CD4-positive, CD25-positive, alpha-beta regulatory T cell (primary cell): ENCODE measurements around the gene KCNJ18. TPM values are rescaled to one million over a fixed set of nuclear protein-coding genes. Genes with fewer than 3 reads are reported as not detected.
"Not testable (repeated sequence)": the region's sequence is repeated elsewhere in the genome, so short reads cannot be mapped to it uniquely, and the experiment has no call there.

Source experiments
- ATAC-seq, 2 donors: fragments of 150-1000 bp; cut with Tn5 transposase; one replicate each; pipeline ENCODE4 v1.10.0; 2021; ENCODE audit warnings: low read depth in 2 of 2, moderate number of reproducible peaks in 2 of 2, moderate library complexity in 1 of 2
- DNase-seq, 3 donors: peaks; one replicate each; pipeline versions ENCODE4 v3.0.0 to v3.0.0-alpha.2; 2012 to 2022; ENCODE audit warnings: mixed read lengths in 1 of 3
- H3K27ac ChIP-seq: one replicate; pipeline ENCODE4 v1.7.0; 2013; ENCODE audit warnings: mild to moderate bottlenecking, low read length; ENCODE audit not compliant: insufficient read depth, poor library complexity, severe bottlenecking
- H3K27me3 ChIP-seq: one replicate; pipeline ENCODE4 v1.7.0; 2013; ENCODE audit warnings: low read length; ENCODE audit not compliant: control insufficient read depth, insufficient read depth
- H3K36me3 ChIP-seq: one replicate; pipeline ENCODE4 v1.7.0; 2013; ENCODE audit warnings: mild to moderate bottlenecking, low read length, moderate library complexity; ENCODE audit not compliant: control insufficient read depth, insufficient read depth
- H3K4me1 ChIP-seq: 2 replicates; pipeline ENCODE4 v1.7.0; 2013; ENCODE audit warnings: mild to moderate bottlenecking, low read length; ENCODE audit not compliant: insufficient read depth, control insufficient read depth, poor library complexity, severe bottlenecking
- H3K4me3 ChIP-seq: one replicate; pipeline ENCODE4 v1.7.0; 2013; ENCODE audit warnings: low read depth, mild to moderate bottlenecking, low read length, moderate library complexity
- H3K9me3 ChIP-seq, 2 experiments: 1 replicate in 1 of 2; 2 replicates in 1 of 2; pipeline ENCODE4 v1.7.0; 2013; ENCODE audit warnings: low read length in 2 of 2, mild to moderate bottlenecking in 1 of 2, moderate library complexity in 1 of 2; ENCODE audit not compliant: control insufficient read depth in 2 of 2
- H3K27ac Mint-ChIP-seq, 3 donors: one replicate each; pipeline ENCODE4 v1.8.0; 2020 to 2022; ENCODE audit warnings: mild to moderate bottlenecking in 3 of 3, mixed read lengths in 3 of 3, moderate library complexity in 2 of 3
- H3K27me3 Mint-ChIP-seq: one replicate; pipeline ENCODE4 v1.8.0; 2022; ENCODE audit warnings: mild to moderate bottlenecking, mixed read lengths
- H3K36me3 Mint-ChIP-seq: one replicate; pipeline ENCODE4 v1.8.0; 2020; ENCODE audit warnings: mixed read lengths
- H3K4me1 Mint-ChIP-seq, 4 donors: one replicate each; pipeline ENCODE4 v1.8.0; 2020 to 2022; ENCODE audit warnings: mixed read lengths in 4 of 4, mild to moderate bottlenecking in 1 of 4
- H3K4me3 Mint-ChIP-seq, 4 donors: one replicate each; pipeline ENCODE4 v1.8.0; 2020 to 2022; ENCODE audit warnings: mild to moderate bottlenecking in 4 of 4, mixed read lengths in 4 of 4, moderate library complexity in 3 of 4
- H3K9me3 Mint-ChIP-seq, 7 donors: one replicate each; pipeline ENCODE4 v1.8.0; 2020 to 2022; ENCODE audit warnings: mixed read lengths in 7 of 7, mild to moderate bottlenecking in 3 of 7, moderate library complexity in 2 of 7
- polyA plus RNA-seq, 4 donors: library from polyadenylated mRNA; unstranded; fragments of 300-500 nt; fragmentation: Illumina TruSeq; gene quantifications; one replicate each; pipeline ENCODE4 v1.2.3, GENCODE V29; 2021
- total RNA-seq: library from RNA; stranded (reverse); gene quantifications from one replicate; pipeline ENCODE4 v1.2.3, GENCODE V29; 2022

The KCNJ18 gene
- total and polyA plus RNA-seq, 5 donors from 2014 or later, result not detected

DNA sequence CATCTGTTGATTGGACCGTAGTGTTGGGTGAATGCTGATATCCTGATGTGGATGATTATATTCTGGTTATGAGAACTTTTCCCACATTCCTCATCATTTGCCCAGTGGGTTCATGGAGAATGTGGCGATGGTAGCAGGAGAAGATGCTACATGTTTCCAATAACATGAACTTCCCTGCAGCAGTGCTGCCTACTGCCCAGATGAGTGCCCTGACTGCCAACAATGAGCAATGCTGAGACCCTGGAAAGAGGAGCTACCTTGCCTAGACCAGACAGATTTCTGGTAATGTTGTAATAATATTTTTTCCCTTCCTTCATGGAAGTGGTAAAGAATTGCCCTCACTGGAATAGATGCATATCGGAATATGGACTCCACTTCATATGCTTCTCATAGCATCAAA is 29.2 kb upstream of the KCNJ18 start:
- H3K4me1 Mint-ChIP-seq, H3K4me3 Mint-ChIP-seq: not testable (repeated sequence)

DNA sequence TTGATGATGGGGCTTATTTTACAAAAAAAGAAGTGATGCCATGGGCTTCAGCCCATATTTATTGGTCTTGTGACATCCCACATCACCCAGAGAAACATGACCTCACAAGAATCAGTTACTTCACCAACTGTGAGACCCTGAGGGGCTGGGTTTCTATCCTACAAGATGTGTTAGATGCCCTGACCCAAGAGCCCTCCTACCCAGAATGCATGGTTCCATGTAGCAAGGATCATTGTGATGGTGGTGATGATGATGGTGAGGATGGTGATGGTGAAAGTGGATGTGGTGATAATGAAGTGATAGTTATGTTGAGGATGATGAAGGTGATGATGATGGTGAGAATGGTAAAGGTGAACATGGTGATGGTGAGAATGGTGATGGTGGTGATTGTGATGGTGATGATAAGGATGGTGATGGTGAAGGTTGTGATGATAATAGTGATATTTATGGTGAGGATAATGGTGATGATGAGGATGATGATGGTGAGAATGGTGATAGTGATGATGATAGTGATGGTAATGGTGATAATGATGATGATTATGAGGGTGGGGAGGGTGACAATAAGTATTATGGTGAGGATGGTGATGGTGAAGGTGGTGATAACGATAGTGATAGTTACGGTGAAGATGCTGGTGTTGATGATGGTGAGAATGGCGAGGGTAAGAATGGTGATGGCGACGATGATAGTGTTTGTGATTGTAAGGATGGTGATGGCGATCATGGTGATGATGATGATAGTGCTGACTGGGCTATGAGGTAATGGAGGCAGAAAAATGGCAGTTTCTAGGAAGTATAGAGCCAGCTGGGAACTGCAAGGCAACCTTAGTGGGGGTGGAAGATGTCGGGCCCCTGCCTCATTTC is 28.5 kb upstream of the KCNJ18 start:
- not testable (repeated sequence) for H3K36me3 ChIP-seq, H3K27ac ChIP-seq, DNase-seq, H3K4me1 ChIP-seq, H3K4me1 Mint-ChIP-seq, H3K27me3 Mint-ChIP-seq, H3K4me3 ChIP-seq, H3K27me3 ChIP-seq, H3K4me3 Mint-ChIP-seq, H3K27ac Mint-ChIP-seq, H3K36me3 Mint-ChIP-seq, H3K9me3 ChIP-seq
- ATAC-seq, result peak in 1 of 2 donors; percentile 24
- H3K9me3 Mint-ChIP-seq, result peaks cover 0 to 24% (median 10%) of the 10 kb centered on the region in 7 donors

More for the DNA sequence above, 29.2 kb upstream of the KCNJ18 start:
- H3K9me3 Mint-ChIP-seq, result peaks cover 0 to 25% (median 10%) of the 10 kb centered on the region in 7 donors
- H3K27me3 ChIP-seq, H3K27me3 Mint-ChIP-seq, H3K4me3 ChIP-seq, H3K4me1 ChIP-seq, H3K36me3 Mint-ChIP-seq, H3K27ac Mint-ChIP-seq, ATAC-seq, DNase-seq, H3K27ac ChIP-seq, H3K36me3 ChIP-seq, H3K9me3 ChIP-seq: not testable (repeated sequence)

GRCh38 chr17:21665171-21665570 is 27.2 kb upstream of the KCNJ18 start:
- H3K4me3 Mint-ChIP-seq, H3K4me1 Mint-ChIP-seq, H3K27ac Mint-ChIP-seq, DNase-seq, H3K4me3 ChIP-seq, H3K27me3 Mint-ChIP-seq, H3K4me1 ChIP-seq, H3K36me3 ChIP-seq, H3K27me3 ChIP-seq, H3K9me3 ChIP-seq, ATAC-seq, H3K27ac ChIP-seq, H3K36me3 Mint-ChIP-seq: not testable (repeated sequence)
- H3K9me3 Mint-ChIP-seq, result peaks cover 0 to 24% (median 8%) of the 10 kb centered on the region in 7 donors

DNA sequence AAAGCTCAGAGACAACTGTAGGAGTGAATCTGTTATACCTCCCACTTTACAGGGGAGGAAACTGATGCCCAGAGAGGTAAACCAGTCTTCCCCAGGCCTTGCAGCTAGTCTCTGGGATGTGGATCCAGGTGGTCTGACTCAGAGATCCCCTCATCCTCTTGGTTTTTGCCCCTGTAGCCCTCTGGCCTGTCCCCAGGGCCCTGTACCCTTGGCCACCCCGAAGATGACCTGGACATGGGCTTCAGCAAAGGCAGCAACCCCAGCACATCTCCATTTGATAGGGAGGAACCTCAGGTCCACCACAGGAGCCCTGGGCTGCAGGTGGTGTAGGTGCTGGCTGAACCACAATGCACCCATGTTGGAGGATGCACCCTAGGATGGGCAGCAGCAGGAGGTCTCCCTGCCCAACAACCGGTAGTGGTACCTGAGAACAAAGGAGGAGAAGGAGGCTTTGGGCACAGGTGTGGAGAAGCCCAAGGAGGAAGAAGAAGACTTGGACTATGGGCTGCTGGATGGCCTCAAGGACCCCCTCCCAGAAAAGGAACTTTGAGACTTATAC is 26.3 kb upstream of the KCNJ18 start:
- H3K27me3 Mint-ChIP-seq, result not testable (repeated sequence)

GRCh38 chr17:21666711-21667412 is 25.5 kb upstream of the KCNJ18 start:
- H3K36me3 ChIP-seq, H3K27me3 ChIP-seq, DNase-seq, H3K27ac Mint-ChIP-seq, H3K9me3 ChIP-seq, H3K4me1 Mint-ChIP-seq, H3K4me3 ChIP-seq, H3K27me3 Mint-ChIP-seq, H3K27ac ChIP-seq, ATAC-seq, H3K36me3 Mint-ChIP-seq, H3K4me1 ChIP-seq, H3K4me3 Mint-ChIP-seq: not testable (repeated sequence)
- H3K9me3 Mint-ChIP-seq, result peaks cover 0 to 25% (median 8%) of the 10 kb centered on the region in 7 donors

More for the DNA sequence above, 26.3 kb upstream of the KCNJ18 start:
- H3K9me3 ChIP-seq, H3K4me1 Mint-ChIP-seq, H3K36me3 Mint-ChIP-seq, H3K27ac Mint-ChIP-seq, H3K27ac ChIP-seq, H3K36me3 ChIP-seq, H3K4me1 ChIP-seq, H3K4me3 ChIP-seq, DNase-seq, H3K4me3 Mint-ChIP-seq, ATAC-seq, H3K27me3 ChIP-seq: not testable (repeated sequence)
- peaks cover 0 to 25% (median 8%) of the 10 kb centered on the region in 7 donors for H3K9me3 Mint-ChIP-seq

DNA sequence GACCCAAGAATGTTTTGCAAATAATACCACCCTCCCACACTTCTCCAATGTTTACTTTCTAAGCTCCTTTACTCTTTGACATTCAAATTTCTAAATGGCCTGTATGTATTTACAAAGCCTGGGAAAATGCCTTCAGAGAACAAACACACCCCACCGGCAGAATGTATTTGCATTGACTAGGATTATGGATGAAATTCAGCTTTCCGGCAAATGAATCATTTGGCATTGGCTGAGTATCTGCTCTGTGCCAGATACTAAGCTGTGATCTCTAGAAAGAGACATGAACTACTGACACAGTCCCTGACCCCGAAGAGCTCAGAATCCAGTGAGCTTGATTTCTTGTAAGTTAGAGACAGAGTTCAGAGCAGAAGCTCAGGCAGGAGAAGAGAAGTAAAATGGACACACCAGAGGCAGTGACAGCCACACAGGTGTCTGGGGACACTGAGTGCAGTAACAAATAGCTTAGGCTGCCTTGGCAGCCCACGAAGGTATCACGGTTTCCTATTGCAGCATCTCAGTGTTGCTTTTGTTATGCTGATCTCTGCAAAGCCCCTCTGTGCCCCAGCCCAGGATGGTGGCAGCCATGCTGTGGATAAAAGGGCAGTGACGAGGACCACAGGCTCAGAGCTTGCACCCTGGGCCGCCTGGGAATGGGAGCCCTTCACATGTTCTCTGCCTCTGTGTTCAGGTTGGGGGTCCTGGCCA is 24.8 kb upstream of the KCNJ18 start:
- H3K4me1 ChIP-seq, H3K27ac ChIP-seq, DNase-seq, H3K27ac Mint-ChIP-seq, H3K4me1 Mint-ChIP-seq, H3K4me3 ChIP-seq, H3K36me3 ChIP-seq, H3K36me3 Mint-ChIP-seq, ATAC-seq, H3K4me3 Mint-ChIP-seq, H3K27me3 Mint-ChIP-seq, H3K27me3 ChIP-seq, H3K9me3 ChIP-seq: not testable (repeated sequence)
- peaks cover 0 to 25% (median 8%) of the 10 kb centered on the region in 7 donors for H3K9me3 Mint-ChIP-seq

DNA sequence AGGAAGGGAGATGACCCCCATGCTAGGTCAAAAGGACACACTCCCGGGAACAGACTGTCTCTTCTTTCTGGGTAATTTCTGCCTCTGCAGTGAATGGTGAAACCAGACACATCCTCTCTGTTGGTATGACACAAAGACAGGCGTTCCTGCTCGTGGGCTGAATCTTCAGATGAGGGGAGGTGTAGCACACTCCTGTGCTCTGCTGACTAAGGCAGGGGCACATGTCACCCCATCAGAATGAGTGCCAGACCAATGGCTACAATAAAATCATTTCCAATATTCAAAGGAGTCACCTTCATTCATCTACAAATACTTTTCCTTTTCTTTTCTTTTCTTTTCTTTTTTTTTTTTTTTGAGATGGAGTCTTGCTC is 24.2 kb upstream of the KCNJ18 start:
- not testable (repeated sequence) for H3K27ac ChIP-seq, H3K9me3 ChIP-seq, H3K4me1 Mint-ChIP-seq, H3K27me3 Mint-ChIP-seq, H3K27me3 ChIP-seq, H3K4me3 ChIP-seq, H3K27ac Mint-ChIP-seq, ATAC-seq, H3K36me3 ChIP-seq, H3K36me3 Mint-ChIP-seq, H3K4me1 ChIP-seq, DNase-seq, H3K4me3 Mint-ChIP-seq
- H3K9me3 Mint-ChIP-seq, result peaks cover 0 to 25% (median 8%) of the 10 kb centered on the region in 7 donors
